ENCODE data around the gene QRICH2.
A peak's percentile ranks its signal among the peaks of the same experiment; 100 is the strongest.
"Not testable (repeated sequence)": the region's sequence is repeated elsewhere in the genome, so short reads cannot be mapped to it uniquely, and the experiment has no call there.

The QRICH2 gene, protein sequence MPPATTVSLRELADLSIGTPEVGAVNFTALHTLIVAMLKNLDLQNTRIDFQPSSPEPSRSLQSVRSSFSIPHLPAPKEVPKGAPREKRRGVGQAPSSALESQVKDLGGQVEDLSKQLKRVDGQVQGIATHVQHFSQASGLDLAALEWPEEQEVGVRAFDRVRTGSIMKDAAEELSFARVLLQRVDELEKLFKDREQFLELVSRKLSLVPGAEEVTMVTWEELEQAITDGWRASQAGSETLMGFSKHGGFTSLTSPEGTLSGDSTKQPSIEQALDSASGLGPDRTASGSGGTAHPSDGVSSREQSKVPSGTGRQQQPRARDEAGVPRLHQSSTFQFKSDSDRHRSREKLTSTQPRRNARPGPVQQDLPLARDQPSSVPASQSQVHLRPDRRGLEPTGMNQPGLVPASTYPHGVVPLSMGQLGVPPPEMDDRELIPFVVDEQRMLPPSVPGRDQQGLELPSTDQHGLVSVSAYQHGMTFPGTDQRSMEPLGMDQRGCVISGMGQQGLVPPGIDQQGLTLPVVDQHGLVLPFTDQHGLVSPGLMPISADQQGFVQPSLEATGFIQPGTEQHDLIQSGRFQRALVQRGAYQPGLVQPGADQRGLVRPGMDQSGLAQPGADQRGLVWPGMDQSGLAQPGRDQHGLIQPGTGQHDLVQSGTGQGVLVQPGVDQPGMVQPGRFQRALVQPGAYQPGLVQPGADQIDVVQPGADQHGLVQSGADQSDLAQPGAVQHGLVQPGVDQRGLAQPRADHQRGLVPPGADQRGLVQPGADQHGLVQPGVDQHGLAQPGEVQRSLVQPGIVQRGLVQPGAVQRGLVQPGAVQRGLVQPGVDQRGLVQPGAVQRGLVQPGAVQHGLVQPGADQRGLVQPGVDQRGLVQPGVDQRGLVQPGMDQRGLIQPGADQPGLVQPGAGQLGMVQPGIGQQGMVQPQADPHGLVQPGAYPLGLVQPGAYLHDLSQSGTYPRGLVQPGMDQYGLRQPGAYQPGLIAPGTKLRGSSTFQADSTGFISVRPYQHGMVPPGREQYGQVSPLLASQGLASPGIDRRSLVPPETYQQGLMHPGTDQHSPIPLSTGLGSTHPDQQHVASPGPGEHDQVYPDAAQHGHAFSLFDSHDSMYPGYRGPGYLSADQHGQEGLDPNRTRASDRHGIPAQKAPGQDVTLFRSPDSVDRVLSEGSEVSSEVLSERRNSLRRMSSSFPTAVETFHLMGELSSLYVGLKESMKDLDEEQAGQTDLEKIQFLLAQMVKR (N-terminal part only)

DNA sequence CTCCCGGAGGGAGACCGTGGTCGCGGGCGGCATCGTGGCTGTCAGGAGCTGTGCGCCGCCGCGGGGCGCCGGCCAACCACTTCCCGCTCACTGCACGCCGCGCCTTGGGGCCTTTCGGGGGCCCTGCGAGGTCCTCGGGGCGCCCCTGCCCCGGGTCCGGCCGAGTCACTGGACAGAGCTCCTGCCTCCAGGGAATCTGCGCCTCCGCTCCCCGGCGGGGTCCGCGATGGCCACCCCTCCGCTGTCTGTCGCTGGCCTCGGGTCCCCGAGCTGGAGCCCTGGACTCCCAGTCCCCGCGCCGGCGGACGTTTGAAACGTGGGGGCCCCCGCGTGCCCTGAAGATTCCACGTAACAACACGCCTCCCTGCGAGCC, at the start of gene QRICH2:
QRICH2 (minus strand) TSS at position 311 of the 373 bp plus-strand sequence; CDS start at position 33, 278 bp downstream.
- DNase-seq, result no peak

DNA sequence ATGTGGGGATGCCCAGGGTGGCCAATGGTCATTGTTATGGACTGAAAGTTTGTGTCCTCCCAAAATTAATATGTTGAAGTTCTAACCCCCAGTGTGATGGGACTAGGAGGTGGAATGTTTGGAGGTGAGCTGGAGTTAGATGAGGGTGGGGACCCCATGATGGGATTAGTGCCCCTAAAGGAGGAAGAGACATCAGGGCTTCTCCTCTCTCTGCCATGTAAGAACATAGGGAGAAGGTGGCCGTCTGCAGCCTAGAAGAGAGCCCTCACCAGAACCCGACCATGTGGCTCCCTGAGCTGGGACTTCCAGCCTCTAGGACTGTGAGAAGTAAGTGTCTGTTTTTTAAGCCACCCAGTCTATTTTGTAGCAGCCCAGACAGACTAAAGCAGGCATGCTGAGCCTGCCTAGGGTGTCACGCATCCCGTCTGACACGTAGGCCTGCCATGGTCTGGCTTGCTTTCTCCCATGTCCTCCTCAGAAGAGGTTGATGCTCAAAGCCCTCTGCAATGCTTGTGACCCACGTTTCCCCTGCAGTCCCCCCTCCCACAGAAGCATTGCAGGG, 49.6 kb upstream of the QRICH2 start:
- DNase-seq, result no peak

DNA sequence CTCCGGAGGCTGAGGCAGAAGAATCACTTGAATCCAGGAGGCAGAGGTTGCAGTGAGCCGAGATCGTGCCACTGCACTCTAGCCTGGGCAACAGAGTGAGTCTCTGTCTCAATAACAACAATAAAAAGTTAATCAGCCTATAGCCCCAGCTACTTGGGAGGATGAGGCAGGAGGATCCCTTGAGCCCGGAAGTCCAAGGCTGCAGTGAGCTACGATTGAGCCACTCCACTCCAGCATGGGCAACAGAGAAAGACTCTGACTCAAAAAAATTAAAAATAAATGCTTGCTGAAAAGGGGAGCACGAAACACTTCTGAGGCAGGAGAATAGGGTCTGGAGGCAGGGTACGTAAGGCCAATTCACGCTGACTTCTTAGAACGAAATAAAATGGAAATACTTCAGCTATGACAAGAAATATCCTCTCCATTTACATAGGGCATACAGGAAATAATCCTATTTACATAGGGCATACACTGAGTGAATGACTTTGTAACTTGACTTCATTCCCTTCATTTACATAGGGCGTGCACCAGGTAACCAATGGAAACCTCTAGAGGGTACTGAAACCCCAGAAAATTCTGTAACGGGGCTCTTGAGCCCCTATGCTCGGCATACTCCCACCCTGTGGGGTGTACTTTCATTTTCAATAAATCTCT, 48.9 kb upstream of the QRICH2 start:
- DNase-seq, result no peak

DNA sequence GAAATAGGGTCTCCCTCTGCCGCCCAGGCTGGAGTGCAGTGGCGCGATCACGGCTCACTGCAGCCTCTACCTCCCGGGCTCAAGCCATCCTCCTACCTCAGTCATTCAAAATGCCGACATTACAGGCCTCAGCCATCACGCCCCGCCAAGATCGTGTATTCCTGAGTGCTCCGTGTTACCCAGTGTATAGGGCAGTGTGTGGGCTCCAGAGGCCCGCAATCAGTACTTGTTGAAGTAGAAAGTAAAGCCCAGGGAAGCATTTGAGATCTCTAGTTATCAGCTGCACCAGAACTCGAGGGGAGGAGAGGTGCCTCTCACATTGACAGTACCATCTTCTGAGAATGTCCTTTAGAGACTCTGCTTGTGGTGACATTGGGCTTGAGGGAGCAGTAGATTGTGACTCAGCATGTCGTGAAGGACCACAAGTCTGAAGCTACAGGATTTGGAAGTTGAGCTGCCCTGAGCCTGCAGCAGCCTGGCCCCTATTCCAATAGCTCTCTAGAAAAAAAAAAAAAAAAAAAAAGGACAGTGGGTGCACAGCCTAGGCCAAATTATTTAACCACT, 46.8 kb upstream of the QRICH2 start:
- no peak for DNase-seq

DNA sequence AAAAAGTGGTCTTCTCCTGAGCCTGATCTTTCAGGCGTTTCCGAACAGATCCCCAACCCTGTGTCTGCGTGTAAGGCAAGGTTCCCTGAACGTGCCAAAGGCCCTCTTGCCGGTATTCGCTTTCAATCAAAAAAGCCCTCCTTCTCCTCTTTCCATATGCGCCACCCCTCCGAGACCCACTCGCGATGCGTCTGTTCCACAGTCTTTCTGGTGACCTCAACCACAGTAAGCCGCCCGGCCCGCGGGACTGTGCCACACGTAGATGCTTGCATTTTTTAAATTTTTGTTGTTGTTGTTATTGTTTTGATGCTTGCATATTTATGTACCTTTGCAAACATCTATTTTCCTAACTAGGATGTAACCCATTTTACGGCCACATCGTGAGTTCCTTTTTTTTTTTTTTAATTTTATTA, 46.2 kb upstream of the QRICH2 start:
- DNase-seq, result no peak

DNA sequence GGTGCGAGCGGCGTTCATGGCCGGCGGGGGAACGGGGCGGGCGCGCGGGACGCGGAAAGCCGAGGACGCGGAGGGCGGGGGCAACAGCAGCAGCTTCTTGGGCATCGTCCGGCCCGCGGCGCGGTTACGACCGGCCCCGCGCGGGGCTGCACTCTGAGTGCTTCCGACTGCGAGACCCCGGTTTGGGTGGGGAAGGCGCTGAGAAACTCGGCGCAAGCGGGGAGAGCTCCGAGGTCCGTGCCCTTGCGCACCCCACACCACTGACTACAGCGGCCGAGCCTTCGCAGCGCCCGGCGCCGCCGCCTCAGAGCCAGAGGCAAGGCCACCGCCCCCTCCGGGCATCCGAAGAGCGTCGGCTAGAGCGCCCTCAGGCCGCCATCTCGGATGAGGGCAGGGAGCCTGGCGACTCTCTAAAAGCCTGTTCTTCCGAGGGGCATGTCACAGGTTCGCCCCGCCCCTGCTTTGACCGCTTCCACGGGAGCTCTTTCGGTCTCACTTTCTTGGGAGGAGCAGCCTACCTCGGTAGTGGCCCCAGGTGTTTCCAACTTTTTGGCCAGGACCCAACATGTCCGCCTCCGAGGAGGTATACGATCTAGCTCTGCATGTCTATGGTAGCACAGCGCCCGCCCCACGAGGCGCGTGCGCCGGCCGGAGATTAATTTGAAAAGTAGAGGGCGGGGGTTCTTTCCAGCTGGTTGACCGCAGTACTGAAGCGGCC, 45.7 kb upstream of the QRICH2 start, which contains the start of gene PRPSAP1:
PRPSAP1 (minus strand) TSS at position 318 of the 718 bp plus-strand sequence; CDS start at position 105, 213 bp downstream.
- peak; percentile 66 for DNase-seq

DNA sequence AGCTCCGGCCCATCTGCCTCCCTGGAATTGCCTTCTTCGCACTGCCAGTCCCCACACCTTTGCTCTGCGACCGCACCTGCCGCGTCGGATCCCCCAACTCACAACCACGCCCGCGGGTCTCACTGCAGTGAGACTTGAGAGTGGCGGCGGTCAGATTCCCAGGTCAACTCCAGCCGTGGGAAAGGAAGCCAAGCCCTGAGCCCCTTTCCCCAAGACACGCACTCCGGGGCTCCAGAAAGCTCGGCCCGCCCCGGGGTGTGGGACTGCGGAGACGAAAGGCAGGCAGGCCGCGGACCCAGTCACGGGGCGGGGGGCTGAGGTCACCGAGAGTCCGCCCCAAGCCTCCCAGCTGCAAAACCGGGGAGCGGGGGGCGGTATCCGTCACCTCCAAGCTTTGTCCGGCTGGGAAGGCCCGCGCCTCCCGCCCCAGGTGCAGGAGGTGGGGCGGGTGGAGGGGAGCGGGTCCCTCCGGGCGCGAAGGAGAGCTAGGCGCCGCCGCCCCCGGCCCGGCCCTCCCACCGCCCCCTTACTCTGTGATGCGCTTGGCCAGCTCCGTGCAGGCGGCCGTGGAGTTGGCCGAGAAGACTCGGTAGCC, 45.0 kb upstream of the QRICH2 start:
- DNase-seq, result no peak

DNA sequence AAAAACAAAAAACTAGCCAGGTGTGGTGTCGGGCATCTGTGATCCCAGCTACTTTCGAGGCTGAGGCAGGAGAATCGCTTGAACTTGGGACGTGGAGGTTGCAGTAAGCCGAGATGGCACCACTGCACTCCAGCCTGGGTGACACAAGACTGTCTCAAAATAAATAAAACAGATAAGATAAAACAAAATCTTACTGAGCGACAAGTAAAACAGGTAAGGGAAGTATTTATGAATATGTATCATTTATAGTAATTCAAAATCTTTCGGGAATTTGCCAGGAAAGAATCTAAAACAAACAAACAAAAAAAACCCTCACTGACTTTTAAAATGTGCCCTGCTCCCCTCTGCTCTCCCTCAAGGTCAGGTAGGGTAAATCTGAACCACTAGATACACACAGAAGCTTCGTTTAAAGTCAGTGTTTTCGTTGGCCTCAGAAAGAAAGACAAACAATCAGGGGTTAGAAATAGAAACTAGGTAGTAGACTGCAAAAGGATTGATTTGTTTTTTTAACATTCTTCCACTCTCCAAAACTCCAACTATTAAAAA, 43.5 kb upstream of the QRICH2 start:
- no peak for DNase-seq

DNA sequence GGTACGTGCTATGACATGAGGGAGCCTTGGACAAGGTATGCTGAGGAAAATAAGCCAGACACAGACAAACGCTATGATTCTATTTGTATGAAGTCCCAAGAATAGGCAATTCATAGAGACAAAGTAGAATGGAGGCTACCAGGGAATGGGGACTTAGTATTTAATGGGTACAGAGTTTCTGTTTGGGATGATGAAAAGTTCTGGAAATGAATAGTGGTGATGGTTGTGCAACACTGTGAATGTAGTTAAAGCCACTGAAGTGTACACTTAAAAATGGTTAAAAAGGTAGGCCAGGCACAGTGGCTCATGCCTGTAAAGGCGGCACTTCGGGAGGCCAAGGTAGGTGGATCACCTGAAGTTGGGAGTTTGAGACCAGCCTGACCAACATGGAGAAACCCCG, 42.4 kb upstream of the QRICH2 start:
- DNase-seq, result no peak

DNA sequence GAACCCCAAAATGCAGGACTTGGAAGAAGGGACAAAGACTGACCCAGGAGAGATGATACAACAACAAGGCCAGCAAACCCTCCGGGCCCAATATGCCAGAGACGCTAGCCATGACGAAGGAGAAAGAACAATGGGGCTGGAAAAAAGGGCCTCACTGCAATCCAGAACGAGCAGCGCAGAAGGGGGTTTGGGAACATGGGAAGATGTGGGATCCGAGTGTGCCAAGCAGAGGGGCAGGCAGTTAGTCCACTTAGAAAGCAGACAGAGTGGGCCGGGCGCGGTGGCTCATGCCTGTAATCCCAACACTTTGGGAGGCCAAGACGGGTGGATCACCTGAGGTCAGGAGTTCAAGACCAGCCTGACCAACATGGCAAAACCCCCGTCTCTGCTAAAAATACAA, 38.9 kb upstream of the QRICH2 start:
- not testable (repeated sequence) for DNase-seq

DNA sequence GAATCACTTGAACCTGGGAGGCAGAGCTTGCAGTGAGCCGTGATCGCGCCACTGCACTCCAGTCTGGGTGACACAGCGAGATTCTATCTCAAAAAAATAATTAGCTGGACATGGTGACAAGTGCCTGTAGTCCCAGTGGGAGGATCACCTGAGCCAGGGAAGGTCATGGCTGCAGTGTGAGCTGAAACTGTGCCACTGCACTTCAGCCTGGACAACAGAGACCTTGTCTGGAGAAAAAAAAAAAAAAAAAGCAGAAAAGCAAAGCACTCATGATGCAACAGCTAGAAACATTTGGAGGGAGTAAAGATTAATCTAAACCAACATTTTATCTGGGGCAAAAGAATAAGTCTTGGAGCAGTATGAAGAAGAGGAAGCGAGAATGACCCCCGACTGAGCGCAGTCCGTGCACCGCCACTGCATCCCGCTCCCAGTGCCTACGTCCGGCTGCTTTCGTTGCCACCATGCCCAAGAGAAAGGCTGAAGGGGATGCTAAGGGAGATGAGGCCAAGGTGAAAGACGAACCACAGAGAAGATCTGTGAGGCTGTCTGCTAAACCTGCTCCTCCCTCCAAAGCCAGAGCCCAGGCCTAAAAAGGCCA, 37.4 kb upstream of the QRICH2 start:
- no peak for DNase-seq

DNA sequence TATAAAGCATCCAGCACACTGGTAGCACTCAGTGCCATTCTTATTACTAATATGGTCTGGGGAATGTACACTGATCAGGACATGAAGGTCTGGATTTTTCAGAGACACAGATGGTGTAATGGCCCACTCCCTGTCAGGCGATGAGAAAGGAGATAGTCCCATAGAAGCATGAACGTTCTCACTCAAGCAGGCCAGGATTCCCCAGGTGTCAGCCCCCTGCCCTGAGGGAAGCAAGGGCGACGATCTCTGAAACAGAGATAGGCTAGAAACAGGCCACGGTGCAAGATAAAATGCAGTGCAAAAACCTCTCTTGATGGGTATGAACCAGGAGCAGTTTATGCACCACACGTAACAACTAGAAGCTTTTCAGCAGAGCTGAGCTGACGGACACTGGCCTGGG, 35.0 kb upstream of the QRICH2 start:
- DNase-seq, result no peak

DNA sequence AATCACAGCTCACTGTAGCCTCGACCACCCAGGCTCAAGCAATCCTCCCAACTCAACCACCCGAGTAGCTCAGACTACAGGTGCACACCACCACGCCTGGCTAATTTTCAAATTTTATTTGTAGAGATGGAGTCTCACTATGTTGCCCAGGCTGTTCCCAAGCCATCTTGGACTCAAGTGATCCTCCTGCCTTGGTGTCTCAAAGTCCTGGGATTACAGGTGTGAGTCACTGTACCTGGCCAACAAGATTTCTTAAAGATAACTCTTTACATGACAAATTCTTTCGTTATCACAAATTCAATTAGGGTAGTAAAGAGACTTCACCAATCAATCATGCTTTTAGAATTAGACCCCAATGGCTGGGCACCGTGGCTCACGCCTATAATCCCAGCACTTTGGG, 33.2 kb upstream of the QRICH2 start:
- no peak for DNase-seq

DNA sequence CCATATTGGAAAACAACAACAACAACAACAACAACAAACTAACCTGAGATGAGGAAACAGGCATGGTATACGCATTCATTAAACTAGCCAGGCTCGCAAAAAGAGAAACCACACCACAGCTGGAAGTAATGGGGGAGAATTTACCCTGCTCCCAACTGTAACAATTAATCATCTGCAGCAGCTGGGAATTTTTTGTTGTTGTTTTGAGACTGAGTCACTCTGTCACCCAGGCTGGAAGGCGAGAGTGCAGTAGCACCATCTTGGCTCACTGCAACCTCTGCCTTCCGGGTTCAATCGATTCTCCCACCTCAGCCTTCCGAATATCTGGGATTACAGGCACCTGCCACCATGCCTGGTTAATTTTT, 29.3 kb upstream of the QRICH2 start:
- DNase-seq, result no peak

DNA sequence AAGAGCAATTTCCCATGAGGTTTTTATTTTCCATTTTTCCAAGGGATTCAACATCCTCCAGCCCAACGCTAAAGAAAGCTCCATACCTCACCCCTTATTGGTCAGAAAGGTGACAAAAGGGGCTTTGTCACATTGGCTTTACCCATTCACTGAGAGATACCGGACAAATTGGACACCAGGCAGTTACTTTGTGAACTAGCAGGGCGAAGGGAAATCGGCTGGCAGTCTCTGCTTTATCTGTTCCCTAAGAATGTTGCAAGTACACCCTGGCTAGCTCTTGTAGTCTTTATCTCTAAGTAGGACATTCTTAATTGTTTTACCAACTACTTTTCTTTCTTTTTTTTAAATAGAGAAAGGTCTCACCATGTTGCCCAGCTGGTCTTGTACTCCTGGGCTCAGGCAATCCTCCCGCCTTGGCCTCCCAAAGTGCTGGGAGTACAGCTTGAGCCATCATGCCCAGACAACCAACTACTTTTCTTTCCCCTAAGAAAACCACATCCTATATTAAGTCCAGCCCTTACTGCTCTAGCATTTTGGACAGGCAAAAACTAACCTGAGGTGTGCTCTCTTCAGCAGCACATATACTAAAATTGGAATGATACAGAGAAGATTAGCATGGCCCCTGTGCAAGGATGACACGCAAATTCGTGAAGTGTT, 28.8 kb upstream of the QRICH2 start:
- DNase-seq, result no peak

DNA sequence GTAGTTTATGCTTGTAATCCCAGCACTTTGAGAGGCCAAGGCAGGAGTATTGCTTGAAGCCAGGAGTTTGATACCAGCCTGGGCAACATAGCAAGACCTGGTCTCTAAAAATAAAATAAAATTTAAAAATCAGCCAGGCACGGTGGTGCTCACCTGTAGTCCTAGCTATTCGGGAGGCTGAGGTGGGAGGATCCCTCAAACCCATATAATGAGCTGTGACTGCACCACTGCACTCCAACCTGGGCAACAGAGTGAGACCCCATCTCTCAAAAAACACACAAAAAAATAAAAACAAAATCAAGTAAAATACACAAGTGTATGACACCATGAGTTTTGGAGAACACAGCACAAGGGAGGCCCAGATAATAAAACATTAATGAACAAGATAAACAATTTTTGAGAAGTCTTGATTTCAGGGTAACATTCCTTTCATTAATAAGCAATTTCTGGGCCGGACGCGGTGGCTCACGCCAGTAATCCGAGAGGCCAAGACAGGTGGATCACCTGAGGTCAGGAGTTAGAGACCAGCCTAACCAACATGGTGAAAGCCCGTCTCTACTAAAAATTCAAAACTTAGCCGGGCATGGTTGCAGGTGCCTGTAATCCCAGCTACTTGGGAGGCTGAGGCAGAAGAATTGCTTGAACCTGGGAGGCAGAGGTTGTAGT, 27.8 kb upstream of the QRICH2 start:
- no peak for DNase-seq

DNA sequence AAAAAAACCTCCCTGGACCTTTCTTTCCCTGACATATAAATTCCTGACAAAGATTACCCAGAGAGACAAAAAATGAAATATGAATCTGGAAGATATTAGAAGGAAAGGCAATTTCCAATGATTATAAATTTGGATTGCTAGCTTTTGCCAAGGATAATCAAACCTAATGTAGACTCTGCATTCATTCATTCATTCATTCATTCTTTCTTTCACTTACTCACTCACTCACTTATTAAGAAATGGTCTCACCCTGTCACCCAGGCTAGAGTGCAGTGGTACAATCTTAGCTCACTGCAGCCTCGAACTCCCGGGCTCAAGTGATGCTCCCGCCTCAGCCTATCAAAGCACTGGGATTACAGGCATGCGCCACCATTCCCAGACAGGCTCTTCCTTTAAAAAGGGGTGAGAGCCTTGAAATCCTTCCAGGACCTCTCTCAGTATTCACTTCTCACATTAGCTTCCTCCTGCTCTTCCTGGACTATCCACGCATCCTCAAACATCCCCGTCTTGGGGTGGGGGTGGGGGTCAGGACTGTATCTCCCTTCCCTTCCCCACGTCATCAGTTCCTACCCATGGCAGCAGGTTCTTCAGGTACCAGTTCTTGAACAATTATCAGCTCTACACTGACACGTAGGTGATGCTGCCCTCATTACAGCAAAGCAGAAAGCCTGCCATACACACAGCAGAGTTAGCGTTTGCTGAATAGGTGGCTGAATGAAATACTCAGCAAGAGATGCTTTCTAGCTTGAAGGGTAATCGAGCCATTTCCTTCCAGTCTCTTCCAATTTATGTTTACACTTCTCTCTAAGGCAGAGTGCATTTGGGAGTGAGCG, 25.8 kb upstream of the QRICH2 start:
- DNase-seq, result no peak

DNA sequence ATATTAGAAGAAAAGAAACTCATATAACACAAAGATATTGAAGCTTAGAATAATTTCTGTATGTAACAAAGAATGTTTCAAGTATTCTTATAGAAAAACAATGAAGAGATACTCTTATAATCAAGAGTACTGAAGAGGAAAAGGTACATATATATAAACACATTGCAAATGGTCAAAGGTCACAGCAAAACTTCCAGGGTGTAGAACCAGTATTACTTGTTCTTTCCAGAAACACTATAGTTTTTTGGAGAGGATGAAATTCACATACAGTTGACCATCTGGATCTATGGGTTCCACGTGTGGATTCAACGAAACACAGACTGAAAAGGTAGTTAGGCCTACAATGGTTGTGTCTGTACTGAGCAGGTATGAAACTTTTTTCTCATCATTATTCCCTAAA, 23.0 kb upstream of the QRICH2 start:
- DNase-seq, result no peak
